Uterus (tissue), 4 donors: ENCODE measurements around the gene COMMD10. TPM values are rescaled to one million over a fixed set of nuclear protein-coding genes. Genes with fewer than 3 reads are reported as not detected.

ENCODE experiments used
- DNase-seq, 2 donors: peaks; one replicate each; pipeline ENCODE4 v3.0.0-alpha.2; 2019 to 2020
- H3K27ac ChIP-seq, 2 donors: fragments of 200-600 bp; sonication (generic); 1 replicate in 1 of 2; 2 replicates in 1 of 2; pipeline ENCODE4 v1.5.1; 2016 to 2018
- H3K27me3 ChIP-seq, 2 donors: fragments of 200-600 bp; sonication (generic); one replicate each; pipeline ENCODE4 v1.5.1; 2018 to 2019; ENCODE audit warnings: control low read depth in 1 of 2
- H3K36me3 ChIP-seq, 2 donors: fragments of 200-600 bp; sonication (generic); one replicate each; pipeline ENCODE4 v1.5.1; 2019; ENCODE audit warnings: control low read depth in 1 of 2
- H3K4me1 ChIP-seq, 2 donors: fragments of 200-600 bp; sonication (generic); one replicate each; pipeline ENCODE4 v1.5.1; 2018 to 2019; ENCODE audit warnings: control low read depth in 1 of 2
- H3K4me3 ChIP-seq, 2 donors: fragments of 200-600 bp; sonication (generic); 1 replicate in 1 of 2; 2 replicates in 1 of 2; pipeline ENCODE4 v1.5.1; 2018 to 2019; ENCODE audit warnings: mild to moderate bottlenecking in 1 of 2
- H3K9me3 ChIP-seq, 2 donors: fragments of 200-600 bp; sonication (generic); one replicate each; pipeline ENCODE4 v1.5.1; 2019; ENCODE audit warnings: control low read depth in 1 of 2
- POLR2A ChIP-seq, 2 donors: fragments of 450-650 bp; IDR thresholded peaks; one replicate each; pipeline ENCODE4 v1.6.1; 2016; ENCODE audit warnings: antibody characterized with exemption in 2 of 2, mild to moderate bottlenecking in 1 of 2, moderate library complexity in 1 of 2
- intact Hi-C: fragments of 100-400 bp; cut with DNase I; formaldehyde crosslinking; loops from one replicate; pipeline ENCODE4 v1.15.1; 2023; ENCODE audit warnings: low total_unique reads
- total RNA-seq, 4 donors: library from RNA; depleted of rRNA in 3 of 4; stranded (reverse); fragments of >200 nt in 3 of 4; gene quantifications; one replicate each; pipeline versions ENCODE4 v1.1.0 to v1.2.4, GENCODE V29; 2014 to 2023
- TF ChIP-seq, protein P1 (sequence below), 4 experiments: fragments of 200-600 bp in 2 of 4; fragments of 450-650 bp in 2 of 4; sonication (generic) in 2 of 4; IDR thresholded peaks; one replicate each; pipeline ENCODE4 v1.5.1; 2016 to 2019; ENCODE audit warnings: antibody characterized with exemption in 4 of 4, mild to moderate bottlenecking in 2 of 4, moderate library complexity in 1 of 4
- donor health status: DM: yes; HTN: yes; CAD: no.

COMMD10 gene
- 10 to 100 TPM; 37.3 to 82.6 (median 67.3) TPM for total RNA-seq

DNA sequence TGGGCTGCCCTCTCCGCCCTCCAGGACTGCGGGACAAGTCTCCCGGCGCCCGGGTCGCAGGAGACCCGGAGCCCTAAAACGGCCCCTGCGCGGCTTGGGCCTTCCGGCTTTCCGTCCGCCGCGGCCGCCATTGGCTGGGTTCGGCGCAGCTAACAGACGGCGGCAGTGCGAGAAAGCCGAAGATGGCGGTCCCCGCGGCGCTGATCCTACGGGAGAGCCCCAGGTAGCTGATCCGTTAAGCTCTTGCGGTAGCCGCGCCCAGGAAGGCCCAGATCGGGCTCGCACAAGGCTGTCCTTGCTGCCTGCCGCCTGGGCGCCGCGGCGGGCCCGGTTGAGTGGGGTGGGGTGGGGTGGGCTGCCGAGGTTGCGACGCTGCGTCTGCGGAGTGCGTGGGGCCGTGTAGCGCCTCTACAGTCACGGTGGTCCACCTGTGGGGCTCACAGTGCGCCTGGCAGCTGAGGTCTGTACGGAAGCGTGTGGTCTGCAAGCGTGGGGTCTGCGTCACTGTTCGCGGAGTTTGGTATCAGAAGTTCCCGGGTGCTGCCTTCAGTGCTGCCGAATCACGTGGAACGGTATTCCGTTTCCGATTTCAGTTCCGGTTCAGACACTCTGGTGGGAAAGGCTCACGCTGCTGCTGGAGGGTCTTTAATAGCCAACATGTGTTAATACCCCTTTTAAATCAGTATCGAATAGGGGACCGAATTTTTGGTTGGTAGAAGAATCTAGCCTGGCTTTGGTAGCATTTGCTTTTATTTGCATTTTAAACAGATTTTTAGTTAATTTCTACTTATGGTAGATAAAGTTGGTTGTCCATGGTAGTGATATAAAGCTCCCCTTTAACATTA lies at the start of gene COMMD10:
Gene COMMD10 (plus strand): TSS at position 155 of the 845 bp plus-strand sequence.
- no peaks in the 10 kb centered on the region for H3K36me3 ChIP-seq
- TF ChIP-seq POLR2A (IDR thresholded peaks at IDR 0.05), result peak in 1 of 2 donors; percentile 43
- TF ChIP-seq, protein P1, sequence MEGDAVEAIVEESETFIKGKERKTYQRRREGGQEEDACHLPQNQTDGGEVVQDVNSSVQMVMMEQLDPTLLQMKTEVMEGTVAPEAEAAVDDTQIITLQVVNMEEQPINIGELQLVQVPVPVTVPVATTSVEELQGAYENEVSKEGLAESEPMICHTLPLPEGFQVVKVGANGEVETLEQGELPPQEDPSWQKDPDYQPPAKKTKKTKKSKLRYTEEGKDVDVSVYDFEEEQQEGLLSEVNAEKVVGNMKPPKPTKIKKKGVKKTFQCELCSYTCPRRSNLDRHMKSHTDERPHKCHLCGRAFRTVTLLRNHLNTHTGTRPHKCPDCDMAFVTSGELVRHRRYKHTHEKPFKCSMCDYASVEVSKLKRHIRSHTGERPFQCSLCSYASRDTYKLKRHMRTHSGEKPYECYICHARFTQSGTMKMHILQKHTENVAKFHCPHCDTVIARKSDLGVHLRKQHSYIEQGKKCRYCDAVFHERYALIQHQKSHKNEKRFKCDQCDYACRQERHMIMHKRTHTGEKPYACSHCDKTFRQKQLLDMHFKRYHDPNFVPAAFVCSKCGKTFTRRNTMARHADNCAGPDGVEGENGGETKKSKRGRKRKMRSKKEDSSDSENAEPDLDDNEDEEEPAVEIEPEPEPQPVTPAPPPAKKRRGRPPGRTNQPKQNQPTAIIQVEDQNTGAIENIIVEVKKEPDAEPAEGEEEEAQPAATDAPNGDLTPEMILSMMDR (IDR thresholded peaks at IDR 0.05), result peak in 1 of 4 experiments; percentile 7
- peak; percentile 65 to 70 for DNase-seq
- peak within 1 kb of the TSS; percentile 87 to 88 for H3K27ac ChIP-seq
- intact Hi-C loops, result no loop called here
- H3K4me3 ChIP-seq, result peak within 1 kb of the TSS; percentile 86 to 99
- no peaks in the 10 kb centered on the region for H3K9me3 ChIP-seq
- H3K4me1 ChIP-seq, result no peaks in the 10 kb centered on the region
- H3K27me3 ChIP-seq, result no peaks in the 10 kb centered on the region

DNA sequence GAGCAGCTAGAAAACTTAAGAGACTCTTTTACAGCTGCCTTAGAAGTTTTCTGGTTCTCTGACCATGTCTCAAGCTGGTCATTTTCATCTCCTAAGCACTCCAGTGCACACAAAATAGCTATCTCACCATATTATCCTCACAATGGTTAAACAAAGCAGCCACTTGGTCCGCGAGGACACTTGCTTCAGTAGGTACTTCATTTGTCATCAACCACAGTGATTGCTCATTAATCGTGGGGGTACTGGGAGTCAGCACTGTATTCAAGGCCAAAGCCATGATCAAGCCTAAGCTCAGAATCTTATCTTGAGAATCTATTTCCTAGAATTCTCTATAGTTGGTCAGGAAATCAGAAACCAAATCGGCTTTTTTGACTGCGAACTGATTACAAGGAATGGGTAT lies 49.7 kb upstream of the COMMD10 start:
- no peak overlapping the region for H3K4me3 ChIP-seq
- intact Hi-C loops, result no loop called here
- no peaks in the 10 kb centered on the region for H3K4me1 ChIP-seq
- no peaks in the 10 kb centered on the region for H3K36me3 ChIP-seq
- no peaks in the 10 kb centered on the region for H3K9me3 ChIP-seq
- TF ChIP-seq, protein P1 (IDR thresholded peaks at IDR 0.05), result no peak
- no peak for TF ChIP-seq POLR2A (IDR thresholded peaks at IDR 0.05)
- H3K27me3 ChIP-seq, result no peaks in the 10 kb centered on the region
- no peak for DNase-seq
- no peak overlapping the region for H3K27ac ChIP-seq

DNA sequence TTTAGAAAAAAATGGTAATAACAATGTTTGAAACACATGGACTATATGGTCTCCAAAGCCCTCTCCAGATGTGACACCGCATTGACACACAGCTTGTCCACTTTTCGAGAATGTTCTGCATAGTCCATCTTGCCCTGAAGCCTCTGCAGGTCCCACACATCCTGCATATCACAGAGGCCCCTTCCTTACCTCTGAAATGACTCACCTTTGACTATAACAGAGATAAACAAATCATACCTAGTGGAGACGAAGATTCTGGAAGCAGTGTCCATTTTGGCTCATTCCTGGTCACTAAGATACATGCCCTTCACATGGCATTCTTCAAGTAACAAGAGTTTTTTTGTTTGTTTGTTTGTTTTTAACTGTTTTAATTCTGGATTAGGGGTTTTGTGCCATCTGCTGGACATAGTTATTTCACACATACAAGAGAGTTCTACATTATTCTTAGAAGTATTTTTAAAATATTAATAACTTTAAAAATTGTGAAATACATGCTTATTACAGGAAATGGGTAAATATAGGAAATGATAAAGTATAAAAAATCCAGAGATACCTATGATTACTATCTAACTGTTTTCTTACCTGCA lies 47.5 kb upstream of the COMMD10 start:
- intact Hi-C loops, result no loop called here
- Histone ChIP-seq H3K4me1 (no peaks in the 10 kb centered on the region), H3K27ac (no peak overlapping the region), H3K27me3 (no peaks in the 10 kb centered on the region), H3K9me3 (no peaks in the 10 kb centered on the region), H3K4me3 (no peak overlapping the region), H3K36me3 (no peaks in the 10 kb centered on the region)
- DNase-seq, result no peak
- TF ChIP-seq POLR2A (IDR thresholded peaks at IDR 0.05), result no peak
- TF ChIP-seq, protein P1 (IDR thresholded peaks at IDR 0.05), result no peak

DNA sequence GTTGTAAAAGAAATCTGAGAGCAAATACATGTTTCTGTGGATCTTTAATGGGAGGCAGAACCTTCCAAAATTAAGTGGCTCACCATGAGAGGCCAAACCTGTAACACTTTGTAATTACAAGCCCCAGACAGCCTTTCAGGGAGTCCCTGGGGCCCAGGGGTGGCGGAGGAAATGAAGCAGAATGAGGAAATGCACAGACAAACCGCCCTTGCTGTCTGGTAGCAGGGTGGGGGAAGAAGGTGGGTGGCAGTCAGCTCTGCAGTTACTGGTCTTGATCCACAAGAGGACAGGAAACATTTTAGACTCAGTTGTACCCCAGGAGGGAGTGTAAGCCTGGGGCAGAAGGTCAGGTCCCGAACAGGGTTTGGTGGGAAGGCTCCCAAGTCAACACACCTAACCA lies 46.0 kb upstream of the COMMD10 start:
- TF ChIP-seq, protein P1 (IDR thresholded peaks at IDR 0.05), result no peak
- TF ChIP-seq POLR2A (IDR thresholded peaks at IDR 0.05), result no peak
- no peaks in the 10 kb centered on the region for H3K27me3 ChIP-seq
- no peak overlapping the region for H3K27ac ChIP-seq
- H3K9me3 ChIP-seq, result no peaks in the 10 kb centered on the region
- no peak overlapping the region for H3K4me3 ChIP-seq
- H3K36me3 ChIP-seq, result no peaks in the 10 kb centered on the region
- H3K4me1 ChIP-seq, result no peaks in the 10 kb centered on the region
- DNase-seq, result no peak
- intact Hi-C loops, result no loop called here

DNA sequence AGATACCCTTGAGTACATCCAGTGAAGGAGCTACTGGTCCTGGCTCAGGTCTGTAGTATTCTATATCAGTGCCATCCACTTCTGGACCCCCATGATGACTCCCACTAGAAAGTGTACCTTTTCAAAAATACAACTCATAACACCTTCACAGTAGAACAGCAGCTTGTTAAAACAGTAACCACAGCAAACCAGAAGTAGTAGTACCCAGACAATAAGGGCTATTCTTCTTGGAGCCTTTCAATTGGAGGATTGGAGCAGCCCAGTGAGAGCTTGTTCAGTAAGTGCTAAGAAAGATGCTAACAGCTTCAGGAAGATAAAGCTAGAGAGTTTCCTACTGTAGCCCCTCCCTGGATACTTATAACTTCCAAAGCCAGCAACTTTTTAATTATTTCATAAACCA lies 42.5 kb upstream of the COMMD10 start:
- no peaks in the 10 kb centered on the region for H3K36me3 ChIP-seq
- no peak overlapping the region for H3K4me3 ChIP-seq
- TF ChIP-seq, protein P1 (IDR thresholded peaks at IDR 0.05), result no peak
- TF ChIP-seq POLR2A (IDR thresholded peaks at IDR 0.05), result no peak
- intact Hi-C loops, result no loop called here
- no peaks in the 10 kb centered on the region for H3K27me3 ChIP-seq
- no peak for DNase-seq
- H3K9me3 ChIP-seq, result no peaks in the 10 kb centered on the region
- no peak overlapping the region for H3K27ac ChIP-seq
- H3K4me1 ChIP-seq, result no peaks in the 10 kb centered on the region
